Stimulated activated CD4-positive, alpha-beta T cell treated with anti-CD3 and anti-CD28 coated beads, Interleukin-4, amount 100 ng/mL, for 24 hours (primary cell): ENCODE results near the gene ACE.

ENCODE experiments used
- DNase-seq: peaks from one replicate; pipeline ENCODE4 v3.0.0-alpha.2; 2020

The ACE gene

DNA sequence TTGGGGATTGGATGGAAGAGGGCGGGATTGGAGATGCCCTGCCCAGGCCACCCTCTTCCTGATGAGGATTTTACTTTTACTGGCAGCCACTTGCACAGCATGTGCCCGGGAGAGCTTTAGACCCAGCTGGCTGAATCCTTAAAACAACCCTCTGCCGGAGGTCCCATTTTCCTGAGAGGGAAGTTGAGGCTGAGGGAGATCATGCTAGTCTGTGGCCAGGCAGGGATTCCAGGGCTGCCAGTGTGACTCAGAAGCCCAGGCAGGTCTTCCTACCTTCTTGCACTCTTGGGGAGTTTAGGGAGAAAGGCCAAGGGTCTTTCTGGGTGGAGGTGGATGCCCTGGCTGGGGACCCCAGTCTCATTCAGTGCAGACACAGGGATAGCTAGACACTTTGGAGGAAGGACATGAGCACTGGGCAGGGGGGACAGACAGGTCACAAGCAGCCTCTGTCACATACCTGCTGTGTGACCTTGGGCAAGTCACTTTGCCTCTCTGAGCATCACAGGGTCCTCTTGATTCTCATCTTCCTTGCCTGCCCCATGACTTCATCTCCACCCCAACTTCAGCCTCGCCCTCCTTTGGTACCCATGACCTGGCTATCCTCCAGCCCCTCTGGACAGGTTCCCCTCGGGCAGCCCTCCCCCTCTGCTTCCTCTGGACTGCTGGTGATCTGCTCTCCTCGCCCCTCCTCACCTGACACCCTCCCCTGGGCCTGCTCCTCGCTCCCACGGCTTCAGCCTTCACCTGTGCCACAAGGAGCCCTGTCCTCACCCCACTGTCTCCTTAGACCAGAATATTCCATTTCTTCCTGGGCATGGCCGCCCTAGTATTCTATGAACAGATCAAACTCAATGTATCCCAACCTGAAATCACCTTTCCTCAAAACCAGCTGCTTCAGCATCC is 62.1 kb downstream of the ACE start:
- no peak for DNase-seq

DNA sequence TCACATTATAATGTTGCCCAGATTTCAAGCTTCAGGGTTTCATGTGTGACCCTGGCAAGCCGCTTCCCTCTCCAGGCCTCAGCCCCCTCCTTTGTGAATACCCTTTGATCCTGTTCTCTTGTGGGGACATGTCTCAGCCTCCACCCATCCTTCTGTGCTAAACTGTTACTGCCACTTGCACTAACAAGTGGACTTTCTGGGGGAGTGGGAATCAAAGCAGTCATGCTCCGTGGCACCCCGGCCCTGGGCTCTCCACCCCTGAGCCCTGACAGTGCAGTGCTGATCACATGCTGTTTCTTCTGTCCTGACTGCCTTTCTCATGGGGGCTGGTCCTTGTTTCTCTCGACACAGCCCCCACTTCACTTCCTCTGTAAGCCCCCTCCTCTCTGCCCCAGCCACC is 63.7 kb downstream of the ACE start:
- no peak for DNase-seq

DNA sequence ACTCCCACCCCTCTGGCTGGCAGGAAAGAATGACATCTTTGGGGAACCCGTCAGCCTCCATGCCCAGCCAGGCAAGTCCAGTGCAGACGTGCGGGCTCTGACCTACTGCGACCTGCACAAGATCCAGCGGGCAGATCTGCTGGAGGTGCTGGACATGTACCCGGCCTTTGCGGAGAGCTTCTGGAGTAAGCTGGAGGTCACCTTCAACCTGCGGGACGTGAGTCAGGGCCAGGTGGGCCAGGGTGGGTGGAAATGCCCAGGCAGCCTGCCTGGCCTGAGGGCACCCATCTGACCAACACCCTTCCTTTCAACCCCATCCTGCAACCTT is 65.3 kb downstream of the ACE start:
- DNase-seq: no peak

DNA sequence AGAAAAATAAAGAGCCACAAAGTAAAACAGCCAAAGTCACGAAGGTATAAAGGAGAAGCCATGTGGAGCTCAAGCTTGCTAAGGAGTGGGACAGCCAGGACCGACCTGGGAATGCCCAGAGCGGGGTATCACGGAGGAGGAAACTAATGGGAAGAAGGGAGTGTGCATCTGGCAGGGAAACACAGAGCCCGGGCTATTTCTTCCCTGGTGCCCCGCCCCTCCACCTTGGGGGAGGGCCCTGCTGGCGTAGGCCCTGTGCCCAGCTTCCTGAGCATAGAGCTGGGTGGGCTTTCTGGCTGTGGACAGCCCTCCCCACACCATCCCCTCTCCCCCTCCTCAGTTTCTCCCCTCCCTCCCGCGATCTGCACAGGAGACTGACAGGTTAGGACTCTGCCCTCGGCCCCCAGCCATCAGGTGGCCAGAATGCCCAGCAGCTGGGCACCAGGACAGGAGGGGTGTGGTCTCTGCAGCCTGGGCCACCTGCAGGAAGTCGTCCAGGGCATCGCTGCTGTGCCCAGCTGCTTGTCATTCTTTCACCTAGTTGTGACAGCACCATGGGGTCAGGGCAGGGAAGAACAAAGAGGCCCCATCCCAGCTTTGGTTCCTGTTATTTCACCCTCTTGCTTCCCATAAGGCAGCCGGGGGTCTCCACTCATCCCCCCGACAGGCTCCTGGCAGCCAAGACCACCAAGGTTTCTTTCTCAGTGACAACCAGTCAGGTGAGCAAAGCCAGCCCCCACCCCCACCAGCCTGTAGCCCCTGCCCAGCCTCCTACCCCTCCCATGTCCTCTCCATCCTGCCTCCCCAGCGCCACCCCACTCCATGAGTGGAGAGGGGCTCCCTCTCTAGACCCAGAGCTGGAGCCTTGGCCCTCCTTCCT is 66.3 kb downstream of the ACE start:
- no peak for DNase-seq

DNA sequence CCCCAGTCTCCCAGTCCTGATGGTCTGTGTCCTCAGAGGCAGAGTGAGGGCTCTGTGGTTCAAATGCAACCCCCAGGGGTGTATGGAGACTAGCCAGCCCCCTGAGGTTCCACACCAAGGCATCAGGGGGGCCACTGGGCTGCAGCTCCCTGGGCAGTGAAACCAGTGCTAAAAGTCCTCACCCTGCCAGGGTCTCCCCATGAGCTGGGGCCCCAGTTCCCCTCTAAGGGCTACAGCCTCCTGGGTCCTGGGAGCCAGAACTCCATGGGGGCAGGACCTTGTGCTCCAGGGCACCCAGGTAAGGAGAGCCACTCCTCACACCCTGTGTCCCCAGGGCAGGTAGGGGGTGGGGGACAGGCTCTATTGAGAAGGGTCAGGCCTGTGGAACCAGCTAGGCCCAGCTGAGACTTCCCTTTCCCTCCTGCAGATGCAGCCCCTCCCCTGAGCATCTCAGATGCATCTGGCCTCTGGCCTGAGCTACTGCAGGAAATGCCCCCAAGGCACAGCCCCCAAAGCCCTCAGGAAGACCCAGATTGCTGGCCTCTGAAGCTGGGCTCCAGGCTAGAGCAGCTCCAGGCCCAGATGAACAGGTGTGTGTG is 67.1 kb downstream of the ACE start:
- DNase-seq: no peak

DNA sequence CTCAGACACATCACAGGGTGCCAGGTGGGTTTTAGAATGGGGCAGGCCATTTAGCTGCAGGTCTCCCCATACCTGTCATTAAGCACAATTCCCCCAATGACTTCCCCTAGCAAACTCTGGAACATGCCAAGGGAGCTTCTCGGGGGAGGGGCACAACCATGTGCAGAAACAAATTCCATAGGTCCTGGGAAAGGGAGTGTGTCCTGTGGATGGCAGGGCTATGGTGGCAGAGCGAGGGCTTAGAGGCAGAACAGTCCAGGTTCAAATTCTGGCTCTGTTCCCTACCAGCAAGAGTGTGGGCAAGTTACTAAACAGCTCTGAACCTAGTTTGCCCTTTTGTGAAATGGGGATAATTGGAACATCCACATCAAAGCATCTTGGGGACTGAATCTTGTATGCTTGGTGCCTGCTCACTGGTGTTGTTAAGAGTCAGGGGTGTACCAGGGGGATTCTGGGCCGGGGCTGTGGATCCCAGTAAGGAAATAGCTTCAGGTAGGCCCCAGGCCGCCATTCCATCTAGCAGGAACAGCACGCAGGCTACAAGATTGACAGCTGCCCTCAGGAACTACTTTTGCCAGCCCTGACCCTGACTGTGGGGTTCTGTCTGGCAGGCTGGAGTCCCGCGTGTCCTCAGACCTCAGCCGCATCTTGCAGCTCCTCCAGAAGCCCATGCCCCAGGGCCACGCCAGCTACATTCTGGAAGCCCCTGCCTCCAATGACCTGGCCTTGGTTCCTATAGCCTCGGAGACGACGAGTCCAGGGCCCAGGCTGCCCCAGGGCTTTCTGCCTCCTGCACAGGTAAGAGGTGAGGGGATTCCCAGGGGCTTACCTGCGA is 67.8 kb downstream of the ACE start:
- no peak for DNase-seq

DNA sequence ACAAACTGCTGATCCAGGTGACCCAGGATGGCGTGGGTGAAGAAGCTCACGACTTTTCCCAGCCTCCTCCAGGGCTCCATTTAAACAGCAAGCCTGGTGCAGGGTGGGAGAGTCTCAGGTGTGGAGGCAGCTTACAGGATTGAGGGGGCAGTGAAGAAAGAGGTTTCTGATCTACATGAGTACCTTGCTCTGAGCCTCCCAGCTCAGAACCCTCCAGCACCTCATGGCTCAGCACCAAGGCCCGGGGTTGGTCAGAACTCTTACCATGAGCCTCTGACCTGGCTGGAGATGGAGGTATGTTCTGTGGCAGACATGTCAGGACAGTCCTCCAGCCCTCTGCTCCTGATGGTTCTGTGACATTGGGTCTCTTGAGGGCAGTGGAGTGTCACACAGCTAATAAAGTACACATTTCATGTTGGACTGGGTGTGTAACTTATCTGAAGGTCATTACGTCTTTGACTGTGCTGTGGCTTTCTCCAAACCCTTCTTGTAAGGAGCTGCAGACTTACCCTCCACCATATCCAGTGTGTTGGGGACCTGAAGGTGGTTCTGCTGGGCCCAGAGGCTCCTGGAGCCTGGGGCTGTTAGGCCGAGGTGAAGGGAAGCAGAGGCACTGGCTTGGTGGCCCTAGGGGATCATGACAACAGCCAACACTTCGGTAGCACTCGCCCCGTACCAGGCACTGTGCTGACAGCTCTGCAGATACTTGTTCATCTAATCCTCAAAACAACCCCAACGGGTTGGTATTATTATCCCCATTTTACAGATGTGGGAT is 69.6 kb downstream of the ACE start:
- DNase-seq: no peak

DNA sequence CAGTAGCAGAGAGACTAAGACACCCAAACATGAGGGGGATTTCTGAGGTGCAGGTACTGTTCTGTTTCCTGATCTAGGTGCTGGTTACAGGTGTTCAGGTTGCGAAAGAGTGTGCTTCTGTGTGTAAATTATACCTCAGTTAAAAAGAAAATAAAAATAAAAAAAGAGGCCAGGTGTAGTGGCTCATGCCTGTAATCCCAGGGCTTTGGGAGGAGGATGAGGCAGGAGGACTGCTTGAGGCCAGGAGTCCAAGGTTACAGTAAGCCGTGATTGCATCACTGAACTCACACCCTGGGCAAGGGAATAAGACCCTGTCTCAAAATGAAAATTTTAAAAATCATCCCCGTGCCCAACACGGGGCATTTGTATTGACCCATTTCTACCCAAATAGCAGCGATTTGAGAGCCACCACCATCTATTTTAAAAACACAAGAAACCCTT is 70.2 kb downstream of the ACE start:
- DNase-seq: no peak
